ENCODE data around the gene ITGA7.

DNA sequence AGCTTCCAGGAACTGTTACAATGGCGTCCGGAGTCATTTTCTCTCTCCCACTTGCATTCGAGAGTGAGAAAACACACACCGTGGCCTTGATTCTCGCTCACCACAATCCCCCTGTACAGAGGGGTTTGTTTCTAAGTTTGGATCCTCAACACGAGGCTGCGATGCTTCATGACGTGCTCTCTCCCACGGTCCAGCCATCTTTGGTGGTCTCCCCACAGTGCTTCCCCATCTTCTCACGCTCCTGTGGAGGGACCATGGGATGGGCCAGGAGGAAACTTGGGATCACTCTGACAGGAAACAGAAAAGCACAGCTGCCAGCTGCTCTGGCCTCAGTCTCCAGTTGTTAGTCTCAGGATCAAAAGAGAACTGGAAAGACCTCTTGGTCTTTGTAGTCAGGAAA is 42.9 kb downstream of the ITGA7 start:
- TF ChIP-seq, protein P1, sequence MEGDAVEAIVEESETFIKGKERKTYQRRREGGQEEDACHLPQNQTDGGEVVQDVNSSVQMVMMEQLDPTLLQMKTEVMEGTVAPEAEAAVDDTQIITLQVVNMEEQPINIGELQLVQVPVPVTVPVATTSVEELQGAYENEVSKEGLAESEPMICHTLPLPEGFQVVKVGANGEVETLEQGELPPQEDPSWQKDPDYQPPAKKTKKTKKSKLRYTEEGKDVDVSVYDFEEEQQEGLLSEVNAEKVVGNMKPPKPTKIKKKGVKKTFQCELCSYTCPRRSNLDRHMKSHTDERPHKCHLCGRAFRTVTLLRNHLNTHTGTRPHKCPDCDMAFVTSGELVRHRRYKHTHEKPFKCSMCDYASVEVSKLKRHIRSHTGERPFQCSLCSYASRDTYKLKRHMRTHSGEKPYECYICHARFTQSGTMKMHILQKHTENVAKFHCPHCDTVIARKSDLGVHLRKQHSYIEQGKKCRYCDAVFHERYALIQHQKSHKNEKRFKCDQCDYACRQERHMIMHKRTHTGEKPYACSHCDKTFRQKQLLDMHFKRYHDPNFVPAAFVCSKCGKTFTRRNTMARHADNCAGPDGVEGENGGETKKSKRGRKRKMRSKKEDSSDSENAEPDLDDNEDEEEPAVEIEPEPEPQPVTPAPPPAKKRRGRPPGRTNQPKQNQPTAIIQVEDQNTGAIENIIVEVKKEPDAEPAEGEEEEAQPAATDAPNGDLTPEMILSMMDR (IDR thresholded peaks at IDR 0.05) = no peak
- TF ChIP-seq POLR2AphosphoS5 (IDR thresholded peaks at IDR 0.05; ENCODE audit: low read depth, low read length) = no peak

Data from Panc1 (cell line).